ENCODE results near the gene CRIP2.

- TF ChIP-seq RAD21 (IDR thresholded peaks at IDR 0.05; ENCODE audit: low read depth) (no peak), EP300 (IDR thresholded peaks at IDR 0.05; ENCODE audit: borderline replicate concordance) (no peak), YY1 (IDR thresholded peaks at IDR 0.05; ENCODE audit: low read depth) (no peak), FOXM1 (IDR thresholded peaks at IDR 0.05; ENCODE audit: borderline replicate concordance, low read depth) (no peak), MAX (IDR thresholded peaks at IDR 0.05) (no peak), ZBTB7A (IDR thresholded peaks at IDR 0.05; ENCODE audit: low read depth) (no peak), TEAD4 (IDR thresholded peaks at IDR 0.05) (no peak), NFIC (IDR thresholded peaks at IDR 0.05) (no peak), TCF12 (IDR thresholded peaks at IDR 0.05; ENCODE audit: low read depth) (no peak), EGR1 (IDR thresholded peaks at IDR 0.05) (no peak), REST (IDR thresholded peaks at IDR 0.05; ENCODE audit: low read depth) (no peak), CREB1 (IDR thresholded peaks at IDR 0.05; ENCODE audit: low read depth) (no peak), TAF1 (IDR thresholded peaks at IDR 0.05; ENCODE audit: low read depth) (no peak), CEBPB (IDR thresholded peaks at IDR 0.05) (no peak)
Measured at GRCh38 chr14:105492031-105492970, 17.7 kb downstream of the CRIP2 start.

All from Ishikawa (cell line).